Immature natural killer cell (primary cell): Measurements from ENCODE around the gene DLGAP1. TPM values are rescaled to one million over a fixed set of nuclear protein-coding genes. Genes with fewer than 3 reads are reported as not detected.
A peak's percentile ranks its signal among the peaks of the same experiment; 100 is the strongest.

Experiments
- DNase-seq, 3 donors: peaks; one replicate each; pipeline ENCODE4 v3.0.0; 2022; ENCODE audit warnings: mixed read lengths in 1 of 3
- H3K27ac Mint-ChIP-seq, 6 donors: one replicate each; pipeline ENCODE4 v1.8.0; 2020; ENCODE audit warnings: mixed read lengths in 6 of 6, mild to moderate bottlenecking in 5 of 6, inconsistent platforms in 4 of 6, moderate library complexity in 3 of 6
- H3K27me3 Mint-ChIP-seq, 3 donors: one replicate each; pipeline ENCODE4 v1.8.0; 2020 to 2021; ENCODE audit warnings: low read depth in 3 of 3, mild to moderate bottlenecking in 3 of 3, mixed read lengths in 3 of 3, moderate library complexity in 3 of 3, inconsistent platforms in 1 of 3
- H3K36me3 Mint-ChIP-seq, 3 donors: one replicate each; pipeline ENCODE4 v1.8.0; 2020; ENCODE audit warnings: mixed read lengths in 3 of 3, inconsistent platforms in 2 of 3, mild to moderate bottlenecking in 2 of 3
- H3K4me1 Mint-ChIP-seq, 2 donors: one replicate each; pipeline ENCODE4 v1.8.0; 2020; ENCODE audit warnings: inconsistent platforms in 2 of 2, mild to moderate bottlenecking in 2 of 2, mixed read lengths in 2 of 2, moderate library complexity in 1 of 2
- H3K4me3 Mint-ChIP-seq, 5 donors: one replicate each; pipeline ENCODE4 v1.8.0; 2020; ENCODE audit warnings: mild to moderate bottlenecking in 5 of 5, mixed read lengths in 5 of 5, inconsistent platforms in 3 of 5, moderate library complexity in 3 of 5
- H3K9me3 Mint-ChIP-seq, 6 donors: one replicate each; pipeline ENCODE4 v1.8.0; 2020; ENCODE audit warnings: mild to moderate bottlenecking in 6 of 6, mixed read lengths in 6 of 6, inconsistent platforms in 4 of 6, moderate library complexity in 3 of 6
- polyA plus RNA-seq, 3 donors: library from polyadenylated mRNA; unstranded; fragments of 300-500 nt; fragmentation: Illumina TruSeq; gene quantifications; one replicate each; pipeline ENCODE4 v1.2.3, GENCODE V29; 2021

DLGAP1 gene
- polyA plus RNA-seq, 3 donors from 2014 or later: not detected

- peaks cover 0 to 6% (median 4%) of the 10 kb centered on the region in 3 donors for H3K27me3 Mint-ChIP-seq
These were observed 830.6 kb downstream of the DLGAP1 start for GRCh38 chr18:3624546-3624934.

GRCh38 chr18:3623769-3624545 is 831.1 kb downstream of the DLGAP1 start:
- peaks cover 0 to 6% (median 4%) of the 10 kb centered on the region in 3 donors for H3K27me3 Mint-ChIP-seq
- no peak overlapping the region for H3K4me3 Mint-ChIP-seq
- no peaks in the 10 kb centered on the region for H3K9me3 Mint-ChIP-seq
- H3K36me3 Mint-ChIP-seq: no peaks in the 10 kb centered on the region
- H3K4me1 Mint-ChIP-seq: no peaks in the 10 kb centered on the region
- no peak for DNase-seq
- no peak overlapping the region for H3K27ac Mint-ChIP-seq

More at GRCh38 chr18:3624546-3624934, 830.6 kb downstream of the DLGAP1 start:
- Mint-ChIP-seq H3K9me3 (no peaks in the 10 kb centered on the region), H3K36me3 (no peaks in the 10 kb centered on the region), H3K4me1 (no peaks in the 10 kb centered on the region), H3K27ac (no peak overlapping the region), H3K4me3 (no peak overlapping the region)
- DNase-seq: no peak

DNA sequence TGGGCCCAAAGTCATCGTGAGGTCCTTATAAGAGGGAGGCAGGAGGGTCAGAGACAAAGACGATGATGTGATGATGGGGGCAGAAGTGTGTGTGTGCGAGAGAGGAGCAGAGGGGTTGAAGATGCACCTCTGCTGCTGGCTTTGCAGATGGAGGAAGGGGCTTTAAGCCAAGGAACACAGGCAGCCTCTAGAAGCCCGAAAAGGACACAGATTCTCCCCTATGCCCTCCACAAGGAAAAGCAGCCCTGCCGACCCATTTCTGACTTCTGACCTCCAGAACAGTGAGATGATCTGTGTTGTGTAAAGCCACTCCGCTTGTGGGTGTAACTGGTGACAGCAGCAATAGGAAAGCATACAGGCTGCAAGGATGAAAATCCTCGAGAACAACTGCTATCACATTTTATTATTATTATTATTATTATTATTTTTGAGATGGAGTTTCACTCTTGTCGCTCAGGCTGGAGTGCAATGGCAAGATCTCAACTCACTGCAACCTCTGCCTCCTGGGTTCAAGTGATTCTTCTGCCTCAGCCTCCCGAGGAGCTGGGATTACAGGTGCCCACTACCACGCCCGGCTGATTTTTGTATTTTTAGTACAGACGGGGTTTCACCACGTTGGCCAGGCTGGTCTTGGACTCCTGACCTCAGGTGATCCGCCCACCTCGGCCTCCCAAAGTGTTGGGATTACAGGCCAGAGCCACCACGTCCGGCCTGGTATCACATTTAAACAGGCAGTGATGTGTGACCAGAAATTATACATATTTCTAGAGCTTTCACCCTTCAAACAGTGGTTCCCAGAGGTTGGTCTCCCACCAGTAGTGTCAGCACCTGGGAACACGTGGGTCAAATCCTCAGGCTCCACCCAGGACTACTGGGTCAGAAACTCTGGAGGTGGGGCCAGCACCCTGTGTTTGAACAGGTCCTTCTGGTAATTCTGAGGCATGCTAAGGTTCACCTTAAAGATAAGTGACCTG is 834.7 kb downstream of the DLGAP1 start:
- Mint-ChIP-seq H3K9me3 (no peaks in the 10 kb centered on the region), H3K4me1 (no peaks in the 10 kb centered on the region), H3K36me3 (no peaks in the 10 kb centered on the region), H3K4me3 (no peak overlapping the region), H3K27me3 (peaks cover 0 to 4% (median 1%) of the 10 kb centered on the region in 3 donors), H3K27ac (peak overlapping the region in 1 of 6 donors; percentile 56)
- DNase-seq: no peak

DNA sequence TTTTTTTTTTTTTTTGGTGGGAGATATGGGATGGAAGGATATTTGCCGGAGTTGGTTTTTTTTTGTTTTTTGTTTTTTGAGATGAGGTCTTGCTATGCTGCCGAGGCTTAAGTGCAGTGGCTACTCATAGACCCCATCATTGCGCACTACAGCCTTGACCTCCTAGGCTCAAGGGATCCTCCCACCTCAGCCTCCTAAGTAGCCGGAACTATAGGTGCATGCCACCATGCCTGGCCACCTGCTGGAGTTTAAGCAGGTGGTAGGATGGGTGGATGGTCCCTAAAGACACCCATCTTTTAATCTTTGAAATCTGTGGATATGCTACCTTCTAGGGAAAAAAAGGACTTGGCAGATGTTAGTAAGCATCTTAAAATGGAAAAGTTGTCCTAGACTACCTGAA is 835.4 kb downstream of the DLGAP1 start:
- Mint-ChIP-seq H3K4me3 (no peak overlapping the region), H3K9me3 (no peaks in the 10 kb centered on the region), H3K27me3 (peaks cover 0 to 4% (median 1%) of the 10 kb centered on the region in 3 donors), H3K27ac (peak overlapping the region in 1 of 6 donors; percentile 56), H3K4me1 (no peaks in the 10 kb centered on the region), H3K36me3 (no peaks in the 10 kb centered on the region)
- DNase-seq: no peak

- Mint-ChIP-seq H3K27ac (no peak overlapping the region), H3K4me3 (no peak overlapping the region), H3K9me3 (no peaks in the 10 kb centered on the region), H3K36me3 (no peaks in the 10 kb centered on the region), H3K27me3 (peaks cover 0 to 4% (median 1%) of the 10 kb centered on the region in 3 donors), H3K4me1 (no peaks in the 10 kb centered on the region)
- DNase-seq: no peak
These were observed 835.9 kb downstream of the DLGAP1 start for GRCh38 chr18:3619222-3619621.

DNA sequence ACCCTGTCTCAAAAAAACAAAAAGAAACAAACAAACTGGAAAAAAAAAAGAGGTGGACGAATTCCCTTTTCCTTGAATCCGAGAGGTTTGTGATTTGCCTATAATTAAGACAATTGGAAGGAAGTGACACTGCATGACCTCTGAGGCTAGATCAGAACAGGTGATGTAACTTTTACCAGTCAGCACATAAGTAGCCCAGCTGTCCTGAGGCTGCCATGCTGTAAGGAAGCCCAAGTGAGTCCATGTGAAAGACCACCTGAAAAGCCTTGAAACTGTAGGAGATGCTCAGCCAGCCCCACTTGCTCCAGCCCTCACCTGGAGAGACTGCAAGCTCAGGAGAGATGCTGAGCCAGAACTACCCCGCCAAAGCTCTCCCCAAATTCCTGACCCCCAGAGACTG is 838.4 kb downstream of the DLGAP1 start:
- DNase-seq: no peak
- peaks cover 0 to 1% (median 0%) of the 10 kb centered on the region in 3 donors for H3K27me3 Mint-ChIP-seq
- H3K4me3 Mint-ChIP-seq: no peak overlapping the region
- no peaks in the 10 kb centered on the region for H3K4me1 Mint-ChIP-seq
- H3K27ac Mint-ChIP-seq: no peak overlapping the region
- H3K36me3 Mint-ChIP-seq: no peaks in the 10 kb centered on the region
- no peaks in the 10 kb centered on the region for H3K9me3 Mint-ChIP-seq

DNA sequence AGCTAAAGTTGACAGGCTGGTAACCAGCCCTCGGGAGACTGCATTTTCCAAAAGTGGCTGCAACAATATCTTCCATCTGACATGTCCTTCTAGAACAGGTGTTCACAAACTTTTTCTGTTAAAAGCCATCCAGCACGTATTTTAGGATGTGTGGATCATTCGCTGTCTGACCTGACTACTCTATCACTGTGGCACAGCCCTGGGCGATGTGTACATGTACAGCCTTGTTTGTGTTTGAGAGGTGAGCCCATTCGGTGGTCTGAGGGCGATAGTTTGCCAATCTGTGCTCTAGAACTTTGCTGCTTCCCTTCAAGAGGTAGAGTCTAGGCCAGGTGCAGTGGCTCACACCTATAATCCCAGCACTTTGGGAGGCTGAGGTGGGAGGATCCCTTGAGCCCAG is 839.0 kb downstream of the DLGAP1 start:
- H3K9me3 Mint-ChIP-seq: no peaks in the 10 kb centered on the region
- no peaks in the 10 kb centered on the region for H3K36me3 Mint-ChIP-seq
- H3K27ac Mint-ChIP-seq: no peak overlapping the region
- H3K4me3 Mint-ChIP-seq: no peak overlapping the region
- DNase-seq: no peak
- H3K27me3 Mint-ChIP-seq: peaks cover 0 to 2% (median 1%) of the 10 kb centered on the region in 3 donors
- H3K4me1 Mint-ChIP-seq: no peaks in the 10 kb centered on the region

DNA sequence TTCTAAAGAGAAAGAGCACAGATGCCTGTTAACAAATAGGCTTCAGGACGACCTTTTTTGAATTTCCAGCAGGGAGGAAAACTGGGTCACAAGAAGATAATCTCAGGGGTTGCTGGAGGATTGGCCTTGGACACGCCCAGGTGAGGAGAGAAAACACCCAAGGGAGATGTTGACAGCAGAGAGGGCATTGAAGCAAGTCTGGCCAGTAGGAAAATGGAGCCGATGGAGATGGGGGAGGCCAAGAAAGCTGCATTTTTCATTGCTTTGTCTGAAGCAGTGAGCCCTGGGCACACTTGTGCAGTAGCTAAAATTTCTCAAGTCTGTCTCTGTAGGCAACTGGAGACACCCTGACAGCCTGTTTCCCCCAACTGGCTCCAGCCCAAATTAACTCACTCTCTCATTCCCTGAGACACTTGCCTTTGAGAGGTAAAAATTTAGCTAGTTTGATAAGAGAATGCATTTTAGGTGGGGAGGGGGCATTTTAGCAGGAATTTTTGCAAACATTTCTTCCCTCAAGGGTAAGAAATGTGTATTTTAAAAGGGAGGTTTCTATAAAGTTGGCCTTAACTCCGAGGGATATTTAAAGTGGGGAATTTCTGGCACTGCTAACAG is 839.6 kb downstream of the DLGAP1 start:
- DNase-seq: no peak
- no peaks in the 10 kb centered on the region for H3K9me3 Mint-ChIP-seq
- no peaks in the 10 kb centered on the region for H3K36me3 Mint-ChIP-seq
- H3K27me3 Mint-ChIP-seq: peaks cover 0 to 2% (median 1%) of the 10 kb centered on the region in 3 donors
- no peak overlapping the region for H3K27ac Mint-ChIP-seq
- H3K4me1 Mint-ChIP-seq: no peaks in the 10 kb centered on the region
- no peak overlapping the region for H3K4me3 Mint-ChIP-seq

GRCh38 chr18:3612315-3612714 is 842.8 kb downstream of the DLGAP1 start:
- peaks cover 0 to 4% (median 1%) of the 10 kb centered on the region in 3 donors for H3K27me3 Mint-ChIP-seq
- H3K9me3 Mint-ChIP-seq: no peaks in the 10 kb centered on the region
- H3K4me1 Mint-ChIP-seq: peaks cover 0 to 5% of the 10 kb centered on the region in 2 donors
- no peak overlapping the region for H3K27ac Mint-ChIP-seq
- H3K36me3 Mint-ChIP-seq: no peaks in the 10 kb centered on the region
- no peak overlapping the region for H3K4me3 Mint-ChIP-seq
- DNase-seq: no peak

DNA sequence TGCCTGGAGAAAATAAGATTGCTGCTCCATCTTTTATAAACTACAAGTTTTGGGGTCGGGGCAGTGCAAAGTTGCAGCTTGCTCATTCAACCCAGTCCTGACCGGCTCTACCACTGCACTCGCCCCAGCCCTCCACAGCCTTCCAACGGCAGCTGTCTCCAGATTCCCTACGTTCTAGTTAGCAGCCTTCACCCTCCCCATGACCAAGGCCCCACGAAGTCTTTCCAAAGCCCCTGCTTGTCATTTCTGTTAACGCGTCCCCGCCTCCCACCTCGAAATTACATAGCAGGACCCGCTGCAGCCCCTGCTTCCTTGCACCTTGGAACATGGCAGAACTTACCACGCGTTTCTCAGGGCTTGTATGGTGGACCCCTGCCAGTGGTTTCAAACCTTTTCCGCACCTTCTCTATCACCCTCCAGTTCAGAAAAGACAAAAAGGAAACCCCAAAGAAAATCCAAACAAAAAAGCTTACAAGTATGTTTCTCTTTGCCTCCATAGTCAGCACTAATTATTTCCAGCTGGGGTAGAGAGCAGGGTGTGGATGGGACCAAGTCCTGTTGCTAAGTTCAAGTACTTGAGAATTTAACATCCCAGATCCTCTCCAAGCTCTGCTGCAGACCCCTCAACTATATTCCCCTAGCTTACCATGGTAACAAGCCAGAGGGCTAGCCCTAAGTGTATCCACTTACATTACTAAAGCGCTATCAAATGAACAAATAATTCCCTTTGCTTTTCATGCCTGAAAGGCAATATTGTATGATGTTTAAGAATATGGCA is 843.6 kb downstream of the DLGAP1 start:
- Mint-ChIP-seq H3K9me3 (no peaks in the 10 kb centered on the region), H3K27me3 (peaks cover 0 to 4% (median 0%) of the 10 kb centered on the region in 3 donors), H3K27ac (no peak overlapping the region), H3K4me3 (no peak overlapping the region), H3K4me1 (peaks cover 4 to 6% of the 10 kb centered on the region in 2 donors), H3K36me3 (no peaks in the 10 kb centered on the region)
- DNase-seq: no peak

DNA sequence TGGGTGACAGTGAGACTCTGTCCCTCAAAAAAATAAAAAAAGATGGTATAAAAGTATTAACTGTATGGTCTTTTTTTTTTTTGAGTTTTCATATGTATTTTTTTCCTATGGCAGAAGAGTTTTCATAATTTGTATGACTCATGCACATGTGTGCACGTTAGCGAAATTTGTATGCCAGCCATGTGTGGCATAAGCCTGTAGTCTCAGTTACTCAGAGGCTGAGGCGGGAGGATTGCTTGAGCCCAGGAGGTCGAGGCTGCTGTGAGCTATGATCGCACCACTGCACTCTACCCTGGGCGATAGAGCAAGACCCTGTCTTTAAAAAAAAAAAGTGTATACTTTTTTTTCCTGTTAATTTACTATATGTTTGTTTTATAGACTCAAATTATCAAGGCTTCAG is 844.3 kb downstream of the DLGAP1 start:
- no peak overlapping the region for H3K4me3 Mint-ChIP-seq
- peaks cover 0 to 4% (median 0%) of the 10 kb centered on the region in 3 donors for H3K27me3 Mint-ChIP-seq
- H3K9me3 Mint-ChIP-seq: no peaks in the 10 kb centered on the region
- no peak for DNase-seq
- H3K27ac Mint-ChIP-seq: no peak overlapping the region
- no peaks in the 10 kb centered on the region for H3K36me3 Mint-ChIP-seq
- peaks cover 4 to 6% of the 10 kb centered on the region in 2 donors for H3K4me1 Mint-ChIP-seq

DNA sequence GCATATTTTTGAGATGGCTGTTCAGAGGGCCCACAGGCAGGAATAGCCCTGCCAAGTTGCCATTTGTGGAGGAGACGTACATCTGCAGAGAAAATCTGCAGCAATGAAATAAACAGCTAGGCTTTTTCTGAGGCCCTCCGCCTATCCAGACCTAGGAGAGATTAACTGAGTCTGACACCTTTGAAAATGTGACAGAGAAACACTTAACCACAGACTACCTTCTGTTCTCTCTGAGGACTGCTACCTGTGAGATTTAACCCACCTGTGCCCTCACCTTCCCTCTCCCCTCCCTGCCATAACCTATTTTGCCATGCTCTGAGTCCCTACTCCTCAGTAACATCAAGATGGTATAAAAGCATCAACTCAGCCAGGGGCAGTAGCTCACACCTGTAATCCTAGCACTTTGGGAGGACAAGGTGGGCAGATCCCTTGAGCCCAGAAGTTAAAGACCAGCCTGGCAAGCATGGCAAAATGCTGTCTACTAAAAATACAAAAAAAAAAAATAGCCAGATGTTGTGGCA is 844.9 kb downstream of the DLGAP1 start:
- H3K27me3 Mint-ChIP-seq: peaks cover 0 to 4% (median 0%) of the 10 kb centered on the region in 3 donors
- H3K4me1 Mint-ChIP-seq: peaks cover 4 to 6% of the 10 kb centered on the region in 2 donors
- H3K36me3 Mint-ChIP-seq: no peaks in the 10 kb centered on the region
- no peak overlapping the region for H3K4me3 Mint-ChIP-seq
- H3K9me3 Mint-ChIP-seq: no peaks in the 10 kb centered on the region
- no peak for DNase-seq
- peak overlapping the region in 1 of 6 donors; percentile 34 for H3K27ac Mint-ChIP-seq

- Mint-ChIP-seq H3K4me3 (no peak overlapping the region), H3K27me3 (peaks cover 0 to 4% (median 0%) of the 10 kb centered on the region in 3 donors), H3K27ac (peak overlapping the region in 1 of 6 donors; percentile 36), H3K4me1 (peaks cover 4 to 6% of the 10 kb centered on the region in 2 donors), H3K9me3 (no peaks in the 10 kb centered on the region), H3K36me3 (no peaks in the 10 kb centered on the region)
- DNase-seq: no peak
These were observed 846.6 kb downstream of the DLGAP1 start for GRCh38 chr18:3608488-3608887.
